Astrocyte of the cerebellum (primary cell): ENCODE measurements around the gene ANXA1.
A peak's percentile ranks its signal among the peaks of the same experiment; 100 is the strongest.
"Not testable (repeated sequence)": the region's sequence is repeated elsewhere in the genome, so short reads cannot be mapped to it uniquely, and the experiment has no call there.

Experiments
- DNase-seq: peaks from one replicate; pipeline ENCODE4 v3.0.0-alpha.2; 2011; ENCODE audit warnings: low read depth
- H3K4me3 ChIP-seq: 2 replicates; pipeline ENCODE4 v1.5.1; 2011; ENCODE audit warnings: mild to moderate bottlenecking, low read depth, low read length, moderate library complexity
- in situ Hi-C: cut with HindIII; loops from 2 replicates; pipeline ENCODE4 v1.10.0; 2017; ENCODE audit warnings: low sequenced_read_pairs
- TF ChIP-seq, protein P1 (sequence below): IDR thresholded peaks from 2 replicates; pipeline ENCODE4 v1.5.1; 2012; ENCODE audit warnings: low read length, low read depth, moderate library complexity, mild to moderate bottlenecking; ENCODE audit errors: missing control alignments

Gene ANXA1

DNA sequence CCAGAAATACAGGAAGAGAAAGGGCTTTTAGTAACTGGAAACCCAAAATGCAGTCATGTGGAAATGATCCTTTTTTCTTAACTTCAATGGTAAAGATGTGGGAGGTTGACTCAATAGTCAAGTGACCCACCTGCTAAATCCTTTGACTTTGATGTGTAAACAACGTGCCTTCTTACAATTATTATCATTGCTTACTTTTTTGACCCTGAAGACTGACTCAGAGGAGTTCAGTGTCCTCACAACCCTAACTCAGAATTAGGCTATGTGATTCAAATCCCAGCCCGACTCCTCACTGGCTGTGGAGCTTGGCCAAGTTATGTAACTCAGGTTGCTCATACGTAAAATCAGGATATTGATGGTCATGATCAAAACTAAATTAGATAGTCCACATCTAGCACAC lies 27.9 kb downstream of the ANXA1 start:
- in situ Hi-C loops = no loop called here
- no peak for DNase-seq
- TF ChIP-seq, protein P1, sequence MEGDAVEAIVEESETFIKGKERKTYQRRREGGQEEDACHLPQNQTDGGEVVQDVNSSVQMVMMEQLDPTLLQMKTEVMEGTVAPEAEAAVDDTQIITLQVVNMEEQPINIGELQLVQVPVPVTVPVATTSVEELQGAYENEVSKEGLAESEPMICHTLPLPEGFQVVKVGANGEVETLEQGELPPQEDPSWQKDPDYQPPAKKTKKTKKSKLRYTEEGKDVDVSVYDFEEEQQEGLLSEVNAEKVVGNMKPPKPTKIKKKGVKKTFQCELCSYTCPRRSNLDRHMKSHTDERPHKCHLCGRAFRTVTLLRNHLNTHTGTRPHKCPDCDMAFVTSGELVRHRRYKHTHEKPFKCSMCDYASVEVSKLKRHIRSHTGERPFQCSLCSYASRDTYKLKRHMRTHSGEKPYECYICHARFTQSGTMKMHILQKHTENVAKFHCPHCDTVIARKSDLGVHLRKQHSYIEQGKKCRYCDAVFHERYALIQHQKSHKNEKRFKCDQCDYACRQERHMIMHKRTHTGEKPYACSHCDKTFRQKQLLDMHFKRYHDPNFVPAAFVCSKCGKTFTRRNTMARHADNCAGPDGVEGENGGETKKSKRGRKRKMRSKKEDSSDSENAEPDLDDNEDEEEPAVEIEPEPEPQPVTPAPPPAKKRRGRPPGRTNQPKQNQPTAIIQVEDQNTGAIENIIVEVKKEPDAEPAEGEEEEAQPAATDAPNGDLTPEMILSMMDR = no peak
- no peak overlapping the region for H3K4me3 ChIP-seq

- no peak overlapping the region for H3K4me3 ChIP-seq
- in situ Hi-C loops = loop anchor here (5.0 kb wide), 1 partner anchor 78 kb away; no protein-coding TSS in a partner anchor
- TF ChIP-seq, protein P1 = no peak
- DNase-seq = peak; percentile 40
Measured at GRCh38 chr9:73180403-73180802, 28.7 kb downstream of the ANXA1 start.

GRCh38 chr9:73182928-73183327 lies 31.3 kb downstream of the ANXA1 start:
- TF ChIP-seq, protein P1 = no peak
- H3K4me3 ChIP-seq = no peak overlapping the region
- no peak for DNase-seq
- in situ Hi-C loops = loop anchor here (5.0 kb wide), 1 partner anchor 81 kb away; no protein-coding TSS in a partner anchor

DNA sequence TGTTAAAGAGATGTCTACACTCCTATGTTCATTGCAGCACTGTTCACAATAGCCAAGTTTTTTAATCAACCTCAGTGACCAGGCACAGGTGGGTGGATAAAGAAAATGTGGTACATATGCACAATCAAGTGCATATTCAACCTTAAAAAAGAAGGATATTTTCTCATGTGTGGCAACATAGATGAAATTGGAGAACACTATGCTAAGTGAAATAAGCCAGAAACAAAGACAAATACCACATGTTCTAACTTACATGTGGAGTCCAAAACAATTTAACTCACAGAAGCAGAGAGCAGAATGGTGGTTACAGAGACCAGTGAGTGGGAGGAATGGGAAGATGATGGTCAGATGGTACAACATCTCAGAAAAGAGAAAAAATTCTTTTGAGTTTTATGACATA lies 31.8 kb downstream of the ANXA1 start:
- DNase-seq = no peak
- no peak overlapping the region for H3K4me3 ChIP-seq
- TF ChIP-seq, protein P1 = no peak
- in situ Hi-C loops = loop anchor here (5.0 kb wide), 1 partner anchor 81 kb away; no protein-coding TSS in a partner anchor

GRCh38 chr9:73183917-73184861 lies 32.5 kb downstream of the ANXA1 start:
- no peak overlapping the region for H3K4me3 ChIP-seq
- TF ChIP-seq, protein P1 = no peak
- DNase-seq = peak; percentile 36
- in situ Hi-C loops = loop anchor here (5.0 kb wide), 1 partner anchor 82 kb away; no protein-coding TSS in a partner anchor

DNA sequence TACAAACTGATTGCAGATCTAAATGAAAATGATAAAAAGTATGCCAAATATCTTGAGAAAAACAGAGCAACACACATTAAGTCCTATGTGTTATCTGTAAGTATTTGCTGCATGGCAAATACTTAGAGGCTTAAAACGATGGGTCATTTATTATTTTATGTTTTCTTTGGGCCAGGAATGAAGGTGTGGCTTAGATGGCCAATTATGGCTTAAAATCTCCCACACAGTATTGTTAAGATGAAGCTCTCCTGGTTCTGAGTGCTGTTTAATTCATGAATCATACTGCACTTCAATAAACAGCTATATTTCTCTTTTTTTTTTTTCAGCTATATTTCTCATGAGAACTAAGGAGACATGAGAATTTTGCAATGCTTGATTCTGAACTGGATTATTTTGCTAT lies 39.4 kb downstream of the ANXA1 start:
- DNase-seq, in situ Hi-C loops, H3K4me3 ChIP-seq: not testable (repeated sequence)

- in situ Hi-C loops = no loop called here
- DNase-seq = no peak
- TF ChIP-seq, protein P1 = no peak
- no peak overlapping the region for H3K4me3 ChIP-seq
Measured at GRCh38 chr9:73194284-73194683, 42.6 kb downstream of the ANXA1 start.
